GM21786 (cell line): ENCODE data around the gene FSCN2.

Experiments
- ATAC-seq: cut with Tn5 transposase; IDR thresholded peaks from one replicate; pipeline ENCODE4 v1.9.1; 2021; ENCODE audit not compliant: unreplicated experiment

Gene FSCN2

DNA sequence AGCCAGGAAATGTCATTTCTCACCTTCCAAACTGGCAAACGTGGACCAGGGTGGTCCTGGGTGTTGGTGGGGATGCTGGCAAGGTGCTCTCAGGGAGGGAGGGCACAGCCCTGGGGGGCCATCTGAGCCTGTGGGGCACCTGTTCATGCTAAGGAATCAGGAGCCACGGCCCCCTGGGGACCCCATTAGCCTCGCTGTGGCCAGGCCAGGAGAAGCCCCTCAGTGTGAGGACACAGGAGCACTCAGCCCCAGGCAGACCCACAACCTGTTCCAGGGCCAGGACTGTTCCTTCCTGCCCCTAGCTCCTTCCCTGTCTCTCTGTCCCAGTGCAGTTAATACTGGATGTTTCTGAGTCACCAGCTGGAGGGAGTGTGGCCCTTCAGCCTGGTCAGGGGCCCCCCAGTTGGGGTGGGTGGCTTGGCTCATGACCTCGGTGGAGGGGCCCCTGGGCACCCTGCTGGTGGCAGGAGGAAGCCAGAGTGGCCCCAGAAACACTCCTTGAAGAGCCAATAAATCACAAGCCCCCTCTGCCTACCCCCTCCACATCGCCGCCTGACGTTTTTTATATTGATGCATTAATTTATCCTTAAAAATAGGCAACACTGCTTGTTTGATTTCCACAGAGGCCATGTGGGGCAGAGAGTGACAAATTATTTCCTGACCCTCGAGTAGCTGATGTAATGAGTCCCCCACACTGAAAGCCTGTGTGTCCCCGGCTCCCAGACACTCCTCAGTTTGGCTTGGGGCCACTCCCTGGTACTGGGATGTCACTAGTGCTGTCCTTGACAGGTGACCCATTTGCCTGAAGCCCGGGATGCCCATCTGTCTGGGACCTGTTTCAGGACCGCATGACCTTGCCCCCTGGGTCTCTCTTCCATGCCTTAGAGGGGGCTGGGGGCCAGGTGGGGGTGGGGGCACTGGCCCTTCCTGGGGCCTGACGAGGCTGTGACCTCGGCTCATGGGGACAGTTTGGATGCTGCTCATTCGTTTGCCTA, 37.9 kb upstream of the FSCN2 start:
- no peak for ATAC-seq

DNA sequence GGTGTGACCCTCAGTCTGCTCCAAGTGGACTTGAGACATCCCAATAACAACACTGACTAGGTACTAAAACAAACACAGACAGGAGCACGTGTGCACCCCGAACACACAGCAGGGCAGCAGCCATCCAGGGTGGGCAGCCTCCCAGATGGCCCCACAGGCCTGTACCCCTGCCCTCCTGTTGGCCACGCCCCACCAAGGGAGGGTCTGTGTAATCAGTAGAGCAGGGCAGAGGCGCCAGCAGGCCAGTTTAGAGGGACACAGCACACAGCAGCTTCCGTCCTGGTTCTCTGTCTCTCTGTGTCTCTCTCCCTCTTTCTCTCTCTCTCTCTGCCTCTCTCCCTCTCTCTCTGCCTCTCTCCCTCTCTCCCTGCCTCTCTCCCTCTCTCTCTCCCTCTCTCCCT, 37.0 kb upstream of the FSCN2 start:
- no peak for ATAC-seq

DNA sequence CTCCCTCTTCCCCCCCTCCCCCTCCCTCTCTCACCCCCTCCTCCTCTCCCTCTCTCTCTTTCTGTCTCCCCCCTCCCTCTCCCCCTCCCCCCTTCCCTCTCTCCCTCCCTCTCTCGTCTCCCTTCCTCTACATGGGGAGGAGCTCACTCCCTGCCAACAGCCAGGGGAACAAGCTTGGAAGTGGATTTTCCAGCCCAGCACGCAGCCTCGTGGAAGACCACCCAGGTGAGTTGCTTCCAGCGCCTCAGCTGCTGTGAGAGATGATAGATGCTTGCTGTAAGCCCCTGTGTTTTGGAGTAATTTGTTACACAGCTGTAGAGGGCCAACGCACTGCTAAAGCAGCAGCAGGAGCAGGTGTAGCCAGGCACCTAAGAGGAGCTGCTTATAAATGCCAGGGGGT, 36.4 kb upstream of the FSCN2 start:
- no peak for ATAC-seq

DNA sequence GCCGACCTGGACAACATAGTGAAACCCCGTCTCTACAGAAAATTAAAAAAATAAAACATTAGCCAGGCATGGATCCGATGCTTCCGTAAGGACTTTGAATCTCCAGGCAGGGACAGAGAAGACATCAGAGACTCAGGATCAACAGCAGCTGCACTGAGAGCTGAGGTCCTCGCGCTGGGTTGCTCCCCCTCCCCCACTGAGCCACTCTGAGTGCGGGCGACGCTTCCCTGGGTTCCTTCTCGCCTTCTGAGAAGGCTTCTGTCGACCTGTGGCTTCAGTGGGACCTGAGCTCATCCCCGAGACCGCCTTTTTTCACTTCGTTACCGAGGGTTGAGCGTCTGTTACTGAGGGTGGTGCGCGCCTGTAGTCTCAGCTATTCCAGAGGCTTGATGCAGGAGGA, 36.0 kb upstream of the FSCN2 start:
- ATAC-seq = no peak

DNA sequence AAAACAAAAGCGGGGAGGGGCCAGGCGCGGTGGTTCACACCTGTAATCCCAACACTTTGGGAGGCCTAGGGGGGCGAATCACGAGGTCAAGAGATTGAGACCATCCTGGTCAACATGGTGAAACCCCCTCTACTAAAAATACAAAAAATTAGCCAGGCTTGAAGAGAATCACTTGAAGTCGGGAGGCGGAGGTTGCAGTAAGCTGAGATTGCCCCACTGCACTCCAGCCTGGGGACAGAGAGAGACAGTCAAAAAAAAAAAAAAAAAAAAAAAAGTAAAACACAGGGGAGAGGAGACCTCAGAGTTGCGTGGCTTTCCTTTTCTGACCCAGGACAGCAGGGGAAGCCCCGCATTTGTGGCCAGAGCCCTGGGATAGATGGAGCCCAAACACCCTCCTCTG, 35.5 kb upstream of the FSCN2 start:
- no peak for ATAC-seq

DNA sequence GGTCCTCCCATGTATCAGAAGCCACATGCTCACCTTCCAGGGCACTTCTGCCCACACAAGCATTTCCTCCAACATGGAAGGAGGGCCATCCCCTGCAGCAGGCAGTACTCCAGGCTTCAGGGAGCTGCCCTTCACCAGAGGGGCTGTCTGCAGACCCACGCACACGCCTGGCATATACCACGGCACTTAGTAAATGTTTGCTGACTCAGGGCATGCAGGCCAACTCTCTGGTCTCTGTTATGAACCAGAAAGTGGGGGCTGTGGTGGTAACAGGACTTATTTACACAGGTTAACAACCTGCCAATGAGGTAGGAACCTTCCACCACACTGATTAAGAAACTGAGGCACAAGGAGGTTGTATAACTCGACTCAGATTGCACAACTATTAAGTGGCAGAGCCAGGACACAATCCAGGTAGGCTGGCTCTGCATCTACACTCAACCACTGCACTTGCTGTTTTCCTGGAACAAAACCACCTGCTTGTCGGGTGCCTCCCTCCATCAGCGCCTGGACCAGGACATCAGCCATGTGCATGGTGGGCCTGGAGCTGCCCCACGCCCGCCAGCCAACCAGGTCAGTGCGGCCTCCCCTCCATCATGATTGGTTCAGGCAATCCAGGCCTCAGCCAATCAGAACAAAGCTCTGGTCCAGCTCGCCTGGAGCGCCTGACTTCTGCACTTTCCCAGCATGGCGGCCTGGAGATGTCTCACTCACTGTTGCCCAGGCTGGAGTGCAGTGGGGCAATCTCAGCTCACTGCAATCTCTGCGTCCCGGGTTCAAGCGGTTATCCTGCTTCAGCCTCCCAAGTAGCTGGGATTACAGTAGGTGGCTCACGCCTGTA, 34.8 kb upstream of the FSCN2 start:
- ATAC-seq = no peak

DNA sequence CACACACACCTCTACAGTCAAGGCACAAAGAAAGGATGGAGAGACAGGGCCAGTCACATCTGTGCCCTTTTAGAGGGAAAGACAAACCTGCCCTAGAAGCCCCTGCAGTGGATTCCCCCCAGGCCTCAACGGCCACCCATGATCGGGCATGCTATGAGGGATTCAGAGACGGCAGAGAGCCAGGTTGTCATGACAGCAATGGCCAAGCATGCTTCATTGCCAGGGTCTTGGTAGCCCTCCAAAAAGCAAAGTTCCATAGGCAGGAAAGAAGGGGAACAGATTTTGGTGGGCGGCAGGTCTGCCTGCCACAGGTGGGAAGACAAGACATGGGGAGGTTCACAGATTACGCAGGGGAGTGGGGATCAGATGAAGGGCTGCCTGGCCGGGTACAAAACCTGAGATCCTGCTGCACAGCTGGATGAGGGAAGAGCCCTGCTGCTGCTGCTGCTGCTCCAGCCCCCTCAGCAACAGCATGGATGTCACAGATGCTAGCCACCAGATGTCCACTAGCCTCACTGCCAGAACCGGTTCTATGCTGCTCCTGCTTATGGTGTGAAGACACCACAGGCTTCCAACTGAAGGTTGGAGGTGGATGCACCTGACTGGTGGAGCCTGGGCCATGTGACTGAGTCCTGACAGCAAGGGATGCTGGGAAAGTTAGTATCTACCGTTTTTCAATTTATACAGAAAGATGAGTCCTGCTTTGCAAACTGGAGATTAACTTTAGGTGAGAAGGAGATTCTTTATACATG, 33.4 kb upstream of the FSCN2 start:
- ATAC-seq = no peak

DNA sequence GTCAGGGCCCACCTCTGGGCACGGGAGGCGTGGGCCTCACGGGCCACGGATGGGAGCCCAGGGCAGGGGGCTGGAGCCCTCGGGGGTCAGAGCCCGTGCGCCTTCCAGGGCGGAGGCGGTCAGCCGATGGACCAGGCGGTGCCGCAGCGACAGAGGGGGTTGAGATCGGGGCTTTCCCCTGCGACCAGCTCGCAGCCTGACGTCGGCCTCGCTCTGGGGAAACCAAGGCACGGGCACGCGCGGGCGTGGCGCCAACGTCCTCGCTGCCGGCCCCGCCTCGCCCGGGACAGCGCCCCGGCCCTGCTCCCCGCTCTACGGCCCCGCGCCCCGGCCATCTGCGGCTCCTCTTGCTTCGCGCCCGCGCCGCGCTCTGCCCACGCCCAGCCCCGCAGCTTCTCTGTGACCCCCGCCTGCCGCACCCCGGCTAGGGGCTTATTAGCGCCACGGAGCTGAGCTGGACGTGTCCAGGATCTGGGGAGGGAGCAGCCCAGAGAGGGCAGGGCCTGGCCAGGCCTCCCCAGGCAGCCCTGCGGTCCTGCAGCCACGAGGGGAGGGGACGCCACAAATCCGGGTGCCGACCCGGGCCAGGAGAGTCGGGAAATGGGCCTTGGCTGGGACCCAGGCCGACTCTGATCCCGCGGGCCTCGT, 29.1 kb upstream of the FSCN2 start:
- ATAC-seq = no peak

DNA sequence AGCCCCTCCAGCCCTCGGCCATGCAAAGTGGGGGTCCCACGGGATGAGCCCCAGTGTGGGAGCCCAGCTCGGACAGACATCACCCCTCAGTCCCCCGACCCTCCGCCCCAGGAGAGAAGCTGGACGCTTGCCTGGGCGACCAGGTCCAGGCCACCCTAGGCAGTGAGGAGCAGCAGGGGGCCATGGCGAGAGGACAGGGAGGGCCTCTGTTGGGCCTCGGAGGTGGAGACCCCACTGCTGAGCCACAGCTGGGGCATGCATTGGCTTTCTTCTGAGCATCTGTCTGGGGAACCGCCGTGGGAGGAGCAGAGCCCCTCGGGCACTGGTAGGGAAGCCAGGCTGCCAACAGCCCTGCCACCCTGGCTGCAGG, 28.6 kb upstream of the FSCN2 start:
- no peak for ATAC-seq

DNA sequence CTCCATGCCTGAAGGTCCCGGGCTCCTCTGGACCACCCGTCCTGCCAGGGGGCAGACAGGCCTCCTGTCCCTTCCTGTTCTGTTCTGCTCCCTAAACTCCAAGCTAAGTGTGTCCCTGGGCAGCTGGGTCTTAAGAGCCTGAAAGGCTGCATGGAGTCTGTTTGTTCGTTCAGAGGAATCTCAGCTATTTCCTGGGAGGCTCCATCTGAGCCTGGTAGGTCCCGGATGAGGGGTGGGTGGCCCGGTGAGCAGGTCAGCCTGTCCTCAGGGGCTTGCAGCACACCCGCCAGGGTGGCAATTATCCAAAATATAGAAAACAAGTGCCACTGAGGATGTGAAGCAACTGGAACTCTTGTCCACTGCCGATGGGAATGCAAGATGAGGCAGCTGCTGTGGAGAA, 28.1 kb upstream of the FSCN2 start:
- no peak for ATAC-seq

DNA sequence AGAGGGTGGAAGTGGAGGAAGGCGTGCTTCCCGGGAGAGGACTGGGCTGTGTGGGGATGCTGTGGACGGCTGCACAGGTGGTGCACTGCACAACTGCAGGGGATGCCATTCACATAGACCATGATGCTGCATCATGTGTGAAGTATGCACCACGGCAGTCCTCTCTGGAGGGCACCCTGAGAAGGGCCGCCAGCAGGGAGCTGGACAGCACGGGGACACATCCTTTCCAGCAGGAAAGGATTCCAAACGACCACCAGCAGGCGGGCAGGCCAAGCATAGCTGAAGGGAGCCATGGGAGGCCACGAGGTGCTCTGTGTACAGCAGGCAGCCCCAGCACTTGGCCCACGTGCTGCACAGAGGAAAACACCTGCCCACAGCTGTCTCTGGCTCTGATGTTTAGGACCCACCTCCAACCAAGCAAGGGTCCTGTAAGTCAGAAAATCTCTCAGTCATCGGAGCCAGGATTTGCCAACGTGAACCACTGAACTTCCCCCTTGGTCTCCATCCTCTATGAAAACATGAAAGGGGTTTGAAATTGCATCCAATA, 25.6 kb upstream of the FSCN2 start:
- ATAC-seq = no peak

DNA sequence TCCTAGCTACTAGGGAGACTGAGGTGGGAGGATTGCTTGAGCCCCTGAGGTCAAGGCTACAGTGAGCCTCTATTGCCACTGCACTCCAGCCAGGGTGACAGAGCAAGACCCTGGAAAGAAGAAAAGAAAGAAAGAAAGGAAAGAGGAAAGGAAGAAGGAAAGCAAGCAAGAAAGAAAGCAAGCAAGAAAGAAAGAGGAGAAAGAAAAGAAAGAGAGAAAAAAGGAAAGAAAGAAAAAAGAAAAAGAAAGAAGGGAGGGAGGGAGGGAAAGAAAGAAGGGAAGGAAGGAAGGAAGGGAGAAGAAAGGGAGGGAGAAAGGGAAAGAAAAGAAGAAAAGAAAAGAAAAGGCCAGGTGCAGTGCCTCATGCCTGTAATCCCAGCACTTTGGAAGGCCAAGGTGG, 24.6 kb upstream of the FSCN2 start:
- ATAC-seq = no peak

DNA sequence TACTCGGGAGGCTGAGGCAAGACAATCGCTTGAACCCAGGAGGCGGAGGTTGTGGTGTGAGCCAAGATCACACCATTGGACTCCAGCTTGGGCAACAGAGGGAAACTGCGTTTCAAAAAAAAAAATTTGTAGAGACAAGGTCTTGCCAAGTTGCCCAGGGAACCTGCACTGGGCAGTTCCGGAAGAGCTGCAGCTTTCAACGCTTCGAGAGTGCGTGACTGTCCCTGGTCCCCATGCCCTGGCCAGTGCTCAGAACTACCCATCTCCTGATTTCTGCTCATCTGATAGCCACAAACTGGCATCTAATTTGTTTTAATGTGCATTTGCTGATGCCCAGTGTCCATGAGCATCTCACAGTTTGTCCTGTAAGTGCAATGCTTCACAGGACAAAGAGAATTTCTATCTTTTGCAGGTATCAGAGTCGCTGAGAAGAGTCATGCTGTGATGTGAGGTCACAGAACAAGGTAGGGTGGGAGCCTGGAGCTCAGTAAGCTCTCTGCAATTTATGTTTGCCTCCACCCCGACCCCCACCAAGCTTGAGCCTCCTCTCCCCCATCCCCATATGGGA, 19.5 kb upstream of the FSCN2 start:
- no peak for ATAC-seq

DNA sequence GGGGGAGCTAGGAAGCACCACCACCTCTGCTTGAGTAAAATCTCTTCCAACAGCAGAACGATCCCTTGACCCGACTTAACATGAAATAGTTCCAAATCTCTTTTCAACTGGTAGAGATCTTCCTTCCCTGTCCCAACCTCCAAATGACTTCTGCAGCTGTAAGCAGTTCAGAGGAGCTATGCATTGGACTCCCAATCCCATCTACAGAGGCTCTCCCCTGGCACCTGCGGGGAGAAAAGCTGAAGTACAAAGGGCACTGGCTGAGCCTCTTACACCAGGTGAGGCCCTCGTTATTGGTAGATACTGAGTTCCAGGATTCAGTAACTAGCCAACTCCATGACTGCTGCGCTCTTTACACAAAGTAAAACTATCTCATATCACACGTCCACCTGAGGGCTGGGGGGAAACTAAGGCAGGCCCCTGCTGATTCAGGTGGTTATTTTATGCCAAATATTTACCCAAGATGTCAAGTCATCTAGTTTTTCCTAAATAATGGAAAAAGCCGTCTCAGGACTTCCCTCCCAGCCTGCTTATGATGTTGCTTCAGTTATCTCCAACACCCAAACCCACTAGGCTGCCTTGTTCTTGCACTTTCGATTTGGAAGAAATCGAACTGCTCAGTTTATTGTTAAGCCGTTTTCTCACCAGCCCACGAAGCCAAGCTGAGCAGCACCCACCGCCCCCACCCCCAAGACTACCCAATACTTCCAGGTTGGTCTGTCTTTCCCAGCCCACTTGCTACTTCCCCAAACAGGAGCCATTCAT, 18.8 kb upstream of the FSCN2 start:
- ATAC-seq = no peak

DNA sequence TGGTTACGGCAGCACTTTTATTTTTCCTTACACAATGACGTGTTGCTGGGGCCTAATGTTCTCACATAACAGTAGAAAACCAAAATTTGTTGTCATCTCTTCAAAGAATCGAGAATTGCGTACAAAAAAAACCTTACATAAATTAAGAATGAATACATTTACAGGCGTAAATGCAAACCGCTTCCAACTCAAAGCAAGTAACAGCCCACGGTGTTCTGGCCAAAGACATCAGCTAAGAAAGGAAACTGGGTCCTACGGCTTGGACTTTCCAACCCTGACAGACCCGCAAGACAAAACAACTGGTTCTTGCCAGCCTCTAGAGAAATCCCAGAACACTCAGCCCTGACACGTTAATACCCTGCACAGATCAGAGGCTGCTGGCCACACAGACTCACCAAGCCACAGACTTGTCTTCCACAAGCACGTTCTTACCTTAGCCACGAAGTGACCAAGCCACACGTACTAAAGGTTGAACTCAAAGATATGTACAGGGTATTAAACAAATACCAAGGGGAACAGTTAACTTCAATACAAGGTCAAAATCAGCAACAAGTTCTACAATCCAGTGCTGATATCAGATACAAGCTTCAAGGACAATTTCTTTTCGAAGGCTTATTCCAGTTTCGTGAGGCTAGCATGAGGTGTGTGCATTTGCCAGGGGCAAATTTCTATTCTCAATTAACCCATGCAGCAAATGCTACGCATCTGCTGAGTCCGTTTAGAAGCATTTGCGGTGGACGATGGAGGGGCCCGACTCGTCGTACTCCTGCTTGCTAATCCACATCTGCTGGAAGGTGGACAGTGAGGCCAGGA, 18.0 kb upstream of the FSCN2 start:
- ATAC-seq = no peak

DNA sequence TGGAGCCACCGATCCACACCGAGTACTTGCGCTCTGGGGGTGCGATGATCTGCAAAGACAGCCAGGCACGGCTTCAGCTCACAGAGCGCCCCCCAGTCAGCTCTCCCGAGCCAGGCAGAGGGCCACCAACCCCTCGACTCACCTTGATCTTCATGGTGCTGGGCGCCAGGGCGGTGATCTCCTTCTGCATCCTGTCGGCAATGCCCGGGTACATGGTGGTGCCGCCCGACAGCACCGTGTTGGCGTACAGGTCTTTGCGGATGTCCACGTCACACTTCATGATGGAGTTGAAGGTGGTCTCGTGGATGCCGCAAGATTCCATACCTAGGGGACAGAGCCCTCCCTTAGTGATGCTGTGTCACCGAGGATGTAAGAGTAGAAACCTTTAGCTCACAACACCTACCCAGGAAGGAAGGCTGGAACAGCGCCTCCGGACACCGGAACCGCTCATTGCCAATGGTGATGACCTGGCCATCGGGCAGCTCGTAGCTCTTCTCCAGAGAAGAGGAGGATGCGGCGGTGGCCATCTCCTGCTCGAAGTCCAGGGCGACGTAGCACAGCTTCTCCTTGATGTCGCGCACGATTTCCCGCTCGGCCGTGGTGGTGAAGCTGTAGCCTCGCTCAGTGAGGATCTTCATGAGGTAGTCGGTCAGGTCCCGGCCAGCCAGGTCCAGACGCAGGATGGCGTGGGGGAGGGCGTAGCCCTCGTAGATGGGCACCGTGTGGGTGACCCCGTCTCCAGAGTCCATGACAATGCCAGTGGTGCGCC, 17.2 kb upstream of the FSCN2 start:
- ATAC-seq = no peak

DNA sequence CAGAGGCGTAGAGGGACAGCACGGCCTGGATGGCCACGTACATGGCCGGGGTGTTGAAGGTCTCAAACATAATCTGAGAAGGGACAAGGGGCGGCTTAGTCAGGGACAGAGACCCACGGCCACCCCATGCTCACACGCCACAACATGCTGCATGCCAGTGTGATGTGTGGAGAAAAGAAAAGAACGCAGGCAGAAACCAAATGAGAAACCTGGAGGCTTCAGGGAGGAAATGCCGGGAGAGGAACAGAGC, 16.7 kb upstream of the FSCN2 start:
- no peak for ATAC-seq
